Mesendoderm (in vitro differentiated cells): ENCODE data around the gene CORO2B.

Experiments used
- DNase-seq: peaks from one replicate; pipeline ENCODE4 v3.0.0; 2013
- H2AK5ac ChIP-seq: 2 replicates; pipeline ENCODE4 v1.6.1; 2013; ENCODE audit warnings: low read length, inconsistent platforms
- H2BK120ac ChIP-seq: 2 replicates; pipeline ENCODE4 v1.6.1; 2013; ENCODE audit warnings: low read depth, mild to moderate bottlenecking, low read length, moderate library complexity, mixed read lengths
- H2BK15ac ChIP-seq: replicated peaks from 2 replicates; pipeline ENCODE4 v1.6.1; 2013; ENCODE audit warnings: low read depth, mild to moderate bottlenecking, moderate library complexity
- H2BK5ac ChIP-seq: 2 replicates; pipeline ENCODE4 v1.6.1; 2013; ENCODE audit warnings: low read length, inconsistent platforms
- H3K18ac ChIP-seq: 2 replicates; pipeline ENCODE4 v1.6.1; 2013; ENCODE audit warnings: mild to moderate bottlenecking, low read length, mixed read lengths
- H3K23ac ChIP-seq: one replicate; pipeline ENCODE4 v1.6.1; 2013; ENCODE audit warnings: low read length
- H3K27ac ChIP-seq: 2 replicates; pipeline ENCODE4 v1.5.1; 2013; ENCODE audit warnings: low read depth, mild to moderate bottlenecking, inconsistent platforms, low read length, moderate library complexity
- H3K27me3 ChIP-seq: 2 replicates; pipeline ENCODE4 v1.6.1; 2013; ENCODE audit warnings: low read length, control low read depth, mild to moderate bottlenecking, inconsistent platforms; ENCODE audit not compliant: insufficient read depth, poor library complexity
- H3K36me3 ChIP-seq: 2 replicates; pipeline ENCODE4 v1.6.1; 2013; ENCODE audit warnings: low read length, inconsistent platforms; ENCODE audit not compliant: control insufficient read depth, insufficient read depth
- H3K4ac ChIP-seq: one replicate; pipeline ENCODE4 v1.6.1; 2013; ENCODE audit warnings: low read depth, mild to moderate bottlenecking, low read length, moderate library complexity
- H3K4me1 ChIP-seq: 2 replicates; pipeline ENCODE4 v1.6.1; 2013; ENCODE audit warnings: low read depth, low read length, inconsistent platforms; ENCODE audit not compliant: control insufficient read depth
- H3K4me2 ChIP-seq: 2 replicates; pipeline ENCODE4 v1.6.1; 2013; ENCODE audit warnings: low read length
- H3K4me3 ChIP-seq: 2 replicates; pipeline ENCODE4 v1.5.1; 2013; ENCODE audit warnings: mild to moderate bottlenecking, low read length
- H3K56ac ChIP-seq: one replicate; pipeline ENCODE4 v1.6.1; 2013; ENCODE audit warnings: low read length
- H3K79me1 ChIP-seq: 2 replicates; pipeline ENCODE4 v1.6.1; 2013; ENCODE audit warnings: low read length, inconsistent platforms
- H3K79me2 ChIP-seq: 2 replicates; pipeline ENCODE4 v1.6.1; 2013; ENCODE audit warnings: mild to moderate bottlenecking, low read length; ENCODE audit not compliant: control insufficient read depth, insufficient read depth
- H3K9ac ChIP-seq: 2 replicates; pipeline ENCODE4 v1.6.1; 2013; ENCODE audit warnings: low read length, inconsistent platforms
- H4K5ac ChIP-seq: one replicate; pipeline ENCODE4 v1.6.1; 2013; ENCODE audit warnings: low read length
- H4K8ac ChIP-seq: one replicate; pipeline ENCODE4 v1.6.1; 2013; ENCODE audit warnings: low read depth, mild to moderate bottlenecking, control low read depth, low read length, moderate library complexity
- WGBS: extraction: QIAGEN DNeasy Blood & Tissue Kit; methylation state at CpG from one replicate; pipeline ENCODE4 v1.1.7; 2013; ENCODE audit warnings: low lambda C conversion rate, missing lambda C conversion rate; ENCODE audit not compliant: insufficient coverage; ENCODE audit errors: extremely low coverage; 5-methylcytosine and 5-hydroxymethylcytosine counted together

The CORO2B gene

DNA sequence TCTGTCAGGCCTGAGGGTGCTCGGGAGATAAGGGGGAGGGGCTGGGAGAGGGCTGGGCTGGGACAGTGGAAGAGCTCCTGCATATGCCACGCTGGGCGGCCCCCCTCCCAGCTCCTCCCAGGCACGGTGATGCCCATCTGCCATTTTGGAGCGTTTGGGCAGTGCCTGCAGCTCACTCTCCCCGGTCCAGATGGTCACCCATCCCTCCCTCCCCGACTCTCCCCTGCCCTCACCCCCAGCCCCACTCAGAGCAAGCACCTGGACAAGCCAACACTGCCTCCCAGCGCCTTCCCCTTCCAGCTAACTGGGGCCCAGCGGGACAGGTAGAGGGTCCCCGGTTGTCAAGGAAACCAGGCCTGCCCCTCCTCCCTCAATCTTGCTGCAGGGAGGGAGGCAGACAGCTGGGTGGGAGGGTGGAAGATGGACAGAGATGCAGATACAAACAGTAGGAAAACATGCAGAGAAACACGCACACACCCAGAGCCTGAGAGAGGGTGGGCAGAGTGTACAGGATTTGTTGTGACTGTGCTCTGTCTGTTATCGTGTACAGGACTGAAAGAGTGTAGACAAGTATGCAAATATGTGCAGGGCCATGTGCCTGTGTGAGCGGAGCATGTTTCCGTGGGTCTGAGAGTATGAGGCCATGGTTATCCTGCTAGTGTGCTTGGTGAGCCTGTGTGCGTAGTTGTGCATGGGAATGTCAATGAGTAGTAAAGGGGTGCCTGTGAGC, 17.5 kb upstream of the CORO2B start:
- Histone ChIP-seq H3K79me2 (no peaks in the 10 kb centered on the region), H2AK5ac (peak overlapping the region; percentile 94), H3K23ac (no peak overlapping the region), H3K27ac (no peak overlapping the region), H4K8ac (no peak overlapping the region), H3K4ac (no peak overlapping the region), H3K18ac (no peak overlapping the region), H3K79me1 (peaks cover 3% of the 10 kb centered on the region), H2BK5ac (no peak overlapping the region), H2BK120ac (no peak overlapping the region), H3K9ac (no peak overlapping the region), H3K56ac (peak overlapping the region; percentile 58), H2BK15ac (no peak overlapping the region), H4K5ac (no peak overlapping the region), H3K27me3 (no peaks in the 10 kb centered on the region), H3K4me1 (peaks cover 14% of the 10 kb centered on the region), H3K4me3 (no peak overlapping the region), H3K4me2 (no peak overlapping the region), H3K36me3 (no peaks in the 10 kb centered on the region)
- WGBS = no CpG with 5 or more reads among the region's 15 CpGs
- no peak for DNase-seq

DNA sequence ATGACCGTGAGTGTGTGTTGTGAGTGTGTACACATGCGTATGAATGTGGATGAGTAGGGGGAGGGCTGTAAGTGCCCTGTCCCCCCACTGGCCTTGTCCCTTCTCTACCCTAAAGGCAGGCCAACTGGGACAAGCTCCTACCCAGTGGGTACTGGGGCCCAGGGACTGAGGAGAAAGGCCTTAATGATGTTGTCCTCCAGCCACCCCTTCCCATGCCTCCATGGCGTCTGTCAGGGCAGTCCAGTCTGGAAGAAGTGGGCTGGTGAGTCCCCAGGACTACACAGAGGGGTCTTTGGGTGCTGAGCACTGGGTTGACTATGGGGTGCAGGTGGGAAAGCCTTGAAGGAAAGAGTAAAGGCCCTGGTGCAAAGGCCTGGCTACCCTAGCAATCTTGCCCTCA, 16.9 kb upstream of the CORO2B start:
- Histone ChIP-seq H3K9ac (no peak overlapping the region), H2BK15ac (no peak overlapping the region), H3K18ac (no peak overlapping the region), H3K23ac (peak overlapping the region; percentile 48), H3K4ac (no peak overlapping the region), H3K36me3 (no peaks in the 10 kb centered on the region), H4K5ac (no peak overlapping the region), H3K4me1 (peaks cover 19% of the 10 kb centered on the region), H3K56ac (peak overlapping the region; percentile 58), H3K27ac (no peak overlapping the region), H3K27me3 (no peaks in the 10 kb centered on the region), H3K4me2 (no peak overlapping the region), H2AK5ac (peak overlapping the region; percentile 94), H4K8ac (no peak overlapping the region), H3K79me2 (no peaks in the 10 kb centered on the region), H3K4me3 (no peak overlapping the region), H2BK5ac (no peak overlapping the region), H2BK120ac (no peak overlapping the region), H3K79me1 (peaks cover 3% of the 10 kb centered on the region)
- WGBS = no CpG with 5 or more reads among the region's 3 CpGs
- no peak for DNase-seq

DNA sequence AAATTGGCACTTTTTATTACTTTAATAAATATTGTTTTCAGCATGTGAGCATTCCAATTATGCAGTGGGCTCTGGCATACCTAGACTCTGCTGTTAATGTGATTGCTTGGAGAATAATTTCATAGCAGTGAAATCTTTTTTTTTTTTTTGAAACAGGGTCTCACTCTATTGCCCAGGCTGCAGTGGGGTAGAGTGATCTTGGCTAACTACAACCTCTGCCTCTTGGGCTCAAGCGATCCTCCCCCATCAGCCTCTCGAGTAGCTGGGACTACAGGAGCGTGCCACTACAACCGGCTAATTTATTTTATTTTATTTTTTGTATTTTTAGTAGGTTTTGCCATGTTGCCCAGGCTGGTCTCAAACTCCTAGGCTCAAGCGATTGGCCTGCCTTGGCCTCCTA, 14.6 kb upstream of the CORO2B start:
- H3K79me2 ChIP-seq = no peaks in the 10 kb centered on the region
- H3K9ac ChIP-seq = no peak overlapping the region
- no peak overlapping the region for H3K18ac ChIP-seq
- H3K4me2 ChIP-seq = no peak overlapping the region
- H3K4ac ChIP-seq = no peak overlapping the region
- peaks cover 3% of the 10 kb centered on the region for H3K79me1 ChIP-seq
- H3K27me3 ChIP-seq = no peaks in the 10 kb centered on the region
- H2BK5ac ChIP-seq = no peak overlapping the region
- no peak overlapping the region for H2BK15ac ChIP-seq
- H4K5ac ChIP-seq = no peak overlapping the region
- no peak overlapping the region for H3K23ac ChIP-seq
- H2BK120ac ChIP-seq = no peak overlapping the region
- H3K4me3 ChIP-seq = no peak overlapping the region
- no CpG with 5 or more reads among the region's 5 CpGs for WGBS
- H4K8ac ChIP-seq = no peak overlapping the region
- H3K27ac ChIP-seq = no peak overlapping the region
- H3K56ac ChIP-seq = no peak overlapping the region
- H2AK5ac ChIP-seq = no peak overlapping the region
- no peak for DNase-seq
- H3K4me1 ChIP-seq = peaks cover 21% of the 10 kb centered on the region
- no peaks in the 10 kb centered on the region for H3K36me3 ChIP-seq

DNA sequence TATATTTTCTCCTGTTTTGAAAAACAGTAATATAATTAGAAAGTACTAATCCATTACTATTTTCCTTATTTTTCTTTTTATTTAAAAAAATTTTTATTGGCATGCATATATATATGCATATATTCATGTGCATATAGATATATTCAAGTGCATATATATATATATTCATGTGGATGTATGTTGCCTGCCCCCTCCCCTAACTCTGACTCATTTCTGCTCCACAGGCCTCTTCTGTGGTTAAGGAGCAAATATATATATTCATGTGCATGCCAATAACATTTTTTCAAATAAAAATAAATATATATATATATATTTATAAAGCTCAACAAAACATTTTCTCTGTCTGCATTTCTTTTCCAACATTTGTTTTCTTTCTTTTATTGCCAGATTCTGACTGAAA, 13.6 kb upstream of the CORO2B start:
- DNase-seq = no peak
- Histone ChIP-seq H4K5ac (no peak overlapping the region), H3K27ac (no peak overlapping the region), H2BK15ac (no peak overlapping the region), H3K4me2 (no peak overlapping the region), H3K4me3 (no peak overlapping the region), H3K79me1 (peaks cover 3% of the 10 kb centered on the region), H2BK5ac (no peak overlapping the region), H3K4ac (no peak overlapping the region), H2BK120ac (no peak overlapping the region), H3K36me3 (no peaks in the 10 kb centered on the region), H3K18ac (no peak overlapping the region), H4K8ac (no peak overlapping the region), H3K56ac (no peak overlapping the region), H3K27me3 (no peaks in the 10 kb centered on the region), H3K4me1 (peaks cover 21% of the 10 kb centered on the region), H3K23ac (no peak overlapping the region), H3K79me2 (no peaks in the 10 kb centered on the region), H3K9ac (no peak overlapping the region), H2AK5ac (no peak overlapping the region)

DNA sequence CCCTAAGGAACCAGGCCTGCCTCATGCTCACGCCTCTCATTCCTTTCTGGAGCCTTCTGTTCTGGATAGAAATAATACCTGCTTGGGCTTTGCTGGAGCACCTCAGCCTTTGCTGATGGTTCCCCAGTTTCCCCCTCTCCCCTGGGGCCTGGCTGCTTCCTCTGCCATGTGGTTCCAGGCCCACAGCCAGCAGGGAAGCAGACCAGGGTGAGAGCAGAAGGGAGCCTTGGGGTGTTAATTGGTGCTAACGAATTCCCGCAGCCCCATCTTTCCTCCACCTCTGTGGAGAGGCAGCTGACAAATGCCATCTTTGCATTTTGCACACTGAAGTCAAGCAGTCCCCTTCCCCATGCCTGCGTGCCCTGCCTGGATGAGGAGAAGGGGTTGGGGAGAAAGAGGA, 13.1 kb upstream of the CORO2B start:
- Histone ChIP-seq H3K23ac (no peak overlapping the region), H3K79me1 (peaks cover 3% of the 10 kb centered on the region), H3K9ac (no peak overlapping the region), H4K8ac (no peak overlapping the region), H3K27me3 (no peaks in the 10 kb centered on the region), H3K4me3 (no peak overlapping the region), H4K5ac (no peak overlapping the region), H3K79me2 (no peaks in the 10 kb centered on the region), H3K4me2 (no peak overlapping the region), H3K4me1 (peaks cover 18% of the 10 kb centered on the region), H2BK120ac (no peak overlapping the region), H3K27ac (peak overlapping the region; percentile 1), H2BK5ac (no peak overlapping the region), H3K18ac (no peak overlapping the region), H3K4ac (no peak overlapping the region), H2BK15ac (no peak overlapping the region), H3K56ac (peak overlapping the region; percentile 36), H3K36me3 (no peaks in the 10 kb centered on the region), H2AK5ac (no peak overlapping the region)
- no peak for DNase-seq
- no CpG with 5 or more reads among the region's 4 CpGs for WGBS

DNA sequence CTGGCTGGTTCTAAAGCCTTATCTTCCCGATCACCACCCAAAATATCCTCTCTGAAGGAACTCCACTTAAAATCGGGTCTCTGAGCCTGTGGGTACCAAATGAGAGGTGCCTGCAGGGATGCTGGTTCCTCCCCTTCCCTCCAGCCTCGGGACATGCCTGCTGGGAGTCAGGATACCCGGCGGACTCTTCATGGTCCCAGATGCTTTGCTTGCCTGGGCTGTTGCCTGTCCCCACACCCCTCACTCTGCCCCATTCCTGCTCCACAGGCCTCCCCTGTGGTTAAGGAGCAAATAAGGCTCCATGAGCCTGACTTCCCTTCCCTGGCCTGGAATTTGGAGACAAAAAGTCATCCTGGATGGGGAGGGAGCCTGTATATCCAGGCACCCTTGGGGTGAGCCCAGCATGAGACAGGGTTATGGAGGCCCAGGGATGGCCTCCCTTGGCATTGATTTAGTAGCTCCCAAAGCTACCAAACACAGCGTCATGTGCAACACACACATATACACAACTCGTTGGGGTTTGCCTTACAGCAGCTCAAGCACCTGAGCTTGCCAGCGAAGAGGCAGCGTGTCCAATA, 12.3 kb upstream of the CORO2B start:
- Histone ChIP-seq H3K36me3 (no peaks in the 10 kb centered on the region), H3K18ac (no peak overlapping the region), H2BK15ac (no peak overlapping the region), H2AK5ac (peak overlapping the region; percentile 25), H3K4me2 (no peak overlapping the region), H4K5ac (no peak overlapping the region), H3K4me1 (peaks cover 18% of the 10 kb centered on the region), H3K56ac (peak overlapping the region; percentile 45), H3K27ac (no peak overlapping the region), H3K4ac (no peak overlapping the region), H3K23ac (no peak overlapping the region), H3K9ac (no peak overlapping the region), H3K79me1 (peaks cover 3% of the 10 kb centered on the region), H2BK120ac (no peak overlapping the region), H2BK5ac (peak overlapping the region; percentile 63), H3K4me3 (no peak overlapping the region), H4K8ac (no peak overlapping the region), H3K27me3 (no peaks in the 10 kb centered on the region), H3K79me2 (no peaks in the 10 kb centered on the region)
- no peak for DNase-seq
- WGBS = no CpG with 5 or more reads among the region's 9 CpGs
